Measurements from ENCODE around the gene CARF. TPM values are rescaled to one million over a fixed set of nuclear protein-coding genes. Genes with fewer than 3 reads are reported as not detected.

The CARF gene
- total and polyA plus RNA-seq, 2 of the 13 experiments (the other 11 are each of a cell fraction or from before 2014, with no cell fraction given) = 3.0 to 5.4 TPM

DNA sequence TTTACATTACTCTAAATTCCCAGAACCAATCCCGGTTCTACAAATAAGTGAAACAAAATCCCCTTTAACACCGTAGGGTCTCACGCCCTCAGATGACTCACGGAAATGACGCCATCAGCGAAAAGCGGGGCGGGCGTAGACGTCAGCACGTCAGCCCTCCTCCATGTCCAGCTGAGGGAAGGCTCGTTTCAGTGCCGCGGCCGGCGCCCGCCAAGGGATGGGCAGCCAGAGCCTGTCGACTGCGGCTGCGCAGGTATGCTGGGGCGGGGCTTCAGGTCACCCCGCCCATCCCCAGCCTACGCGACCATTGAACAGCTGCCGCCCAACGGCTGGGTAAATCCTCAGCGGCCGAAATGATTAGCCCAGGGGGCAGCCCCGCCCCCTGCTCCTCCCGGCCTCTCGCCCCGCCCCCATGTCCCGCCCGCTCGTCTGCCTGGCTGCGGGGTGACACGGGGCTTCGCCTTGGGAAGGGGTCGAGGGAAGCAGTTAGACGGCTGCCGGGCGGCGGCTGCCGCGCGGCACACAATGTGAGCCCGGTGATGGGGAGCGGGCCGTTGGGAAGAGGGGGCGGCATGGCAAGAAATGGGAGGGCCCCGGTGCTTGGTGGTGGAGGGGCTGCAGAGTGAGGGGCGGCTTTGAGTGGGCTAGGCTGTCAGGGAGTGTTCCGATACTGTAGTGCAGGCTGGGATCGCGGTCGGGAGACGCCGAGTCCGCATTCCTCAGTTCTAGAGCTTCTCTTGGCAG lies 102.6 kb downstream of the CARF start, which contains the start of gene NBEAL1 (continued):
- TF ChIP-seq ZNF317 (CRISPR knock-in tag; IDR thresholded peaks at IDR 0.05) (no peak; the same call in none of the 2 replicates), CAMTA2 (CRISPR knock-in tag; IDR thresholded peaks at IDR 0.05; ENCODE audit: borderline replicate concordance) (peak; percentile 78; the same call in 1 of the 2 replicates), ZEB1 (IDR thresholded peaks at IDR 0.05; ENCODE audit: insufficient replicate concordance, low read depth) (peak; percentile 8), XRCC5 (optimal IDR thresholded peaks at IDR 0.05; ENCODE audit: low read length) (peak; percentile 41), RARA (CRISPR knock-in tag; IDR thresholded peaks at IDR 0.05) (peak; percentile 48), ZBTB7B (CRISPR knock-in tag; IDR thresholded peaks at IDR 0.05) (peak; percentile 74), KDM2A (CRISPR knock-in tag; IDR thresholded peaks at IDR 0.05; ENCODE audit: borderline replicate concordance, low read depth) (peak; percentile 94), THAP11 (CRISPR knock-in tag; IDR thresholded peaks at IDR 0.05) (peak; percentile 89), SSRP1 (CRISPR knock-in tag; IDR thresholded peaks at IDR 0.05) (no peak), TAF15 (IDR thresholded peaks at IDR 0.05; ENCODE audit: low read depth, low read length, poor library complexity, severe bottlenecking) (peak; percentile 38), MLLT10 (CRISPR knock-in tag; IDR thresholded peaks at IDR 0.05) (no peak), MED8 (CRISPR knock-in tag; IDR thresholded peaks at IDR 0.05; ENCODE audit: insufficient replicate concordance) (no peak)
- TF ChIP-seq, protein P1, sequence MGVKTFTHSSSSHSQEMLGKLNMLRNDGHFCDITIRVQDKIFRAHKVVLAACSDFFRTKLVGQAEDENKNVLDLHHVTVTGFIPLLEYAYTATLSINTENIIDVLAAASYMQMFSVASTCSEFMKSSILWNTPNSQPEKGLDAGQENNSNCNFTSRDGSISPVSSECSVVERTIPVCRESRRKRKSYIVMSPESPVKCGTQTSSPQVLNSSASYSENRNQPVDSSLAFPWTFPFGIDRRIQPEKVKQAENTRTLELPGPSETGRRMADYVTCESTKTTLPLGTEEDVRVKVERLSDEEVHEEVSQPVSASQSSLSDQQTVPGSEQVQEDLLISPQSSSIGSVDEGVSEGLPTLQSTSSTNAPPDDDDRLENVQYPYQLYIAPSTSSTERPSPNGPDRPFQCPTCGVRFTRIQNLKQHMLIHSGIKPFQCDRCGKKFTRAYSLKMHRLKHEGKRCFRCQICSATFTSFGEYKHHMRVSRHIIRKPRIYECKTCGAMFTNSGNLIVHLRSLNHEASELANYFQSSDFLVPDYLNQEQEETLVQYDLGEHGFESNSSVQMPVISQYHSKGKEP (CRISPR knock-in tag; IDR thresholded peaks at IDR 0.05) = peak; percentile 74; the same call in 1 of the 2 replicates
- TF ChIP-seq, protein P2, sequence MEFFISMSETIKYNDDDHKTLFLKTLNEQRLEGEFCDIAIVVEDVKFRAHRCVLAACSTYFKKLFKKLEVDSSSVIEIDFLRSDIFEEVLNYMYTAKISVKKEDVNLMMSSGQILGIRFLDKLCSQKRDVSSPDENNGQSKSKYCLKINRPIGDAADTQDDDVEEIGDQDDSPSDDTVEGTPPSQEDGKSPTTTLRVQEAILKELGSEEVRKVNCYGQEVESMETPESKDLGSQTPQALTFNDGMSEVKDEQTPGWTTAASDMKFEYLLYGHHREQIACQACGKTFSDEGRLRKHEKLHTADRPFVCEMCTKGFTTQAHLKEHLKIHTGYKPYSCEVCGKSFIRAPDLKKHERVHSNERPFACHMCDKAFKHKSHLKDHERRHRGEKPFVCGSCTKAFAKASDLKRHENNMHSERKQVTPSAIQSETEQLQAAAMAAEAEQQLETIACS (CRISPR knock-in tag; IDR thresholded peaks at IDR 0.05) = no peak
- TF ChIP-seq, protein P3, sequence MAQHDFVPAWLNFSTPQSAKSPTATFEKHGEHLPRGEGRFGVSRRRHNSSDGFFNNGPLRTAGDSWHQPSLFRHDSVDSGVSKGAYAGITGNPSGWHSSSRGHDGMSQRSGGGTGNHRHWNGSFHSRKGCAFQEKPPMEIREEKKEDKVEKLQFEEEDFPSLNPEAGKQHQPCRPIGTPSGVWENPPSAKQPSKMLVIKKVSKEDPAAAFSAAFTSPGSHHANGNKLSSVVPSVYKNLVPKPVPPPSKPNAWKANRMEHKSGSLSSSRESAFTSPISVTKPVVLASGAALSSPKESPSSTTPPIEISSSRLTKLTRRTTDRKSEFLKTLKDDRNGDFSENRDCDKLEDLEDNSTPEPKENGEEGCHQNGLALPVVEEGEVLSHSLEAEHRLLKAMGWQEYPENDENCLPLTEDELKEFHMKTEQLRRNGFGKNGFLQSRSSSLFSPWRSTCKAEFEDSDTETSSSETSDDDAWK (CRISPR knock-in tag; IDR thresholded peaks at IDR 0.05) = no peak
- TF ChIP-seq, protein P4, sequence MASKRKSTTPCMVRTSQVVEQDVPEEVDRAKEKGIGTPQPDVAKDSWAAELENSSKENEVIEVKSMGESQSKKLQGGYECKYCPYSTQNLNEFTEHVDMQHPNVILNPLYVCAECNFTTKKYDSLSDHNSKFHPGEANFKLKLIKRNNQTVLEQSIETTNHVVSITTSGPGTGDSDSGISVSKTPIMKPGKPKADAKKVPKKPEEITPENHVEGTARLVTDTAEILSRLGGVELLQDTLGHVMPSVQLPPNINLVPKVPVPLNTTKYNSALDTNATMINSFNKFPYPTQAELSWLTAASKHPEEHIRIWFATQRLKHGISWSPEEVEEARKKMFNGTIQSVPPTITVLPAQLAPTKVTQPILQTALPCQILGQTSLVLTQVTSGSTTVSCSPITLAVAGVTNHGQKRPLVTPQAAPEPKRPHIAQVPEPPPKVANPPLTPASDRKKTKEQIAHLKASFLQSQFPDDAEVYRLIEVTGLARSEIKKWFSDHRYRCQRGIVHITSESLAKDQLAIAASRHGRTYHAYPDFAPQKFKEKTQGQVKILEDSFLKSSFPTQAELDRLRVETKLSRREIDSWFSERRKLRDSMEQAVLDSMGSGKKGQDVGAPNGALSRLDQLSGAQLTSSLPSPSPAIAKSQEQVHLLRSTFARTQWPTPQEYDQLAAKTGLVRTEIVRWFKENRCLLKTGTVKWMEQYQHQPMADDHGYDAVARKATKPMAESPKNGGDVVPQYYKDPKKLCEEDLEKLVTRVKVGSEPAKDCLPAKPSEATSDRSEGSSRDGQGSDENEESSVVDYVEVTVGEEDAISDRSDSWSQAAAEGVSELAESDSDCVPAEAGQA (IDR thresholded peaks at IDR 0.05; ENCODE audit: low read depth) = peak; percentile 100
- TF ChIP-seq, protein P4 (CRISPR knock-in tag; IDR thresholded peaks at IDR 0.05; ENCODE audit: borderline replicate concordance) = no peak
- TF ChIP-seq, protein P5, sequence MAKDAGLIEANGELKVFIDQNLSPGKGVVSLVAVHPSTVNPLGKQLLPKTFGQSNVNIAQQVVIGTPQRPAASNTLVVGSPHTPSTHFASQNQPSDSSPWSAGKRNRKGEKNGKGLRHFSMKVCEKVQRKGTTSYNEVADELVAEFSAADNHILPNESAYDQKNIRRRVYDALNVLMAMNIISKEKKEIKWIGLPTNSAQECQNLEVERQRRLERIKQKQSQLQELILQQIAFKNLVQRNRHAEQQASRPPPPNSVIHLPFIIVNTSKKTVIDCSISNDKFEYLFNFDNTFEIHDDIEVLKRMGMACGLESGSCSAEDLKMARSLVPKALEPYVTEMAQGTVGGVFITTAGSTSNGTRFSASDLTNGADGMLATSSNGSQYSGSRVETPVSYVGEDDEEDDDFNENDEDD (CRISPR knock-in tag; IDR thresholded peaks at IDR 0.05; ENCODE audit: borderline replicate concordance) = peak; percentile 90; the same call in 1 of the 2 replicates

Measured in HepG2 (cell line).